Measurements from ENCODE around the gene DNAH5. TPM values are rescaled to one million over a fixed set of nuclear protein-coding genes. Genes with fewer than 3 reads are reported as not detected.

DNAH5 gene
- total RNA-seq, 4 donors from 2014 or later, result 1.3 to 3.4 (median 2.7) TPM

DNA sequence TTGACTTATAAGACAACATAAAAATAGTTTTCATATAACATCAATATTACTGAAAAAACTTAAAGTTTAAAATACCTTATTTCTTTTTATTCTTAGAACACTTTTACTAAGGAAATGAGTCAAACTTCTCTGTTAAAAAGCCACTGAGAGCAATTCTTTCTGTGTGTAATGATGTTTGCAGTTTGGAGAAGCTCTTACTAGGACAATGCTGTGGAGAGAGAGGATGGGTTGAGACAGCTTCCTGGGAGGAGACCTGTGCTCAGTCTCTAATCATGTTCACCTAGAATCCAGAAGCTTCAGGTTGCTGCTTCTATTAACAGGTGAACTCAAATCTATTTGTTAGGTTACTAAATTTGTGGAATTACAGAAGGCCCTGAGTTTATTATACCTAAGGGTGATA lies 198.5 kb downstream of the DNAH5 start:
- DNase-seq, result no peak
- intact Hi-C loops (cut with DNase I), result no loop called here
- no peak for TF ChIP-seq POLR2A (IDR thresholded peaks at IDR 0.05)
- TF ChIP-seq, protein P1, sequence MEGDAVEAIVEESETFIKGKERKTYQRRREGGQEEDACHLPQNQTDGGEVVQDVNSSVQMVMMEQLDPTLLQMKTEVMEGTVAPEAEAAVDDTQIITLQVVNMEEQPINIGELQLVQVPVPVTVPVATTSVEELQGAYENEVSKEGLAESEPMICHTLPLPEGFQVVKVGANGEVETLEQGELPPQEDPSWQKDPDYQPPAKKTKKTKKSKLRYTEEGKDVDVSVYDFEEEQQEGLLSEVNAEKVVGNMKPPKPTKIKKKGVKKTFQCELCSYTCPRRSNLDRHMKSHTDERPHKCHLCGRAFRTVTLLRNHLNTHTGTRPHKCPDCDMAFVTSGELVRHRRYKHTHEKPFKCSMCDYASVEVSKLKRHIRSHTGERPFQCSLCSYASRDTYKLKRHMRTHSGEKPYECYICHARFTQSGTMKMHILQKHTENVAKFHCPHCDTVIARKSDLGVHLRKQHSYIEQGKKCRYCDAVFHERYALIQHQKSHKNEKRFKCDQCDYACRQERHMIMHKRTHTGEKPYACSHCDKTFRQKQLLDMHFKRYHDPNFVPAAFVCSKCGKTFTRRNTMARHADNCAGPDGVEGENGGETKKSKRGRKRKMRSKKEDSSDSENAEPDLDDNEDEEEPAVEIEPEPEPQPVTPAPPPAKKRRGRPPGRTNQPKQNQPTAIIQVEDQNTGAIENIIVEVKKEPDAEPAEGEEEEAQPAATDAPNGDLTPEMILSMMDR (IDR thresholded peaks at IDR 0.05), result no peak

DNA sequence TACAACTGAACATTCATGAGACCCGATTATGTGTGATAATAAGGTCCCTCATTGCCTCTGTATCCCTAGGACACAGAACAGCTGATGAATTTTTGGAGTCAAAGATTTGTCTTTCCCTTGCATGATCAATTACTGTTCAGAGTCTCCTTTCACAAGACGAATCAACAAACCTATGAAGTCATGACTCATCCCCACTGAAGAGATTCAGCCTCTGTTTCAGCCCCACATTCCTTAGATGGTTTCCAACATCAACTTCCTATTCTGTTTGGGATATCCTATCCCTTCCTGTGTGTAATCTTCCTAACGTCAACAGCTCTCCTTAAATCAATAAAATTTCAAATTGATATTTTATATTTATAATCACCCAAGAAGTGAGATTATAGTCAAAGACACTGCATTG lies 199.0 kb downstream of the DNAH5 start:
- H3K9me3 ChIP-seq, result no peaks in the 10 kb centered on the region
- intact Hi-C loops (cut with DNase I), result no loop called here
- TF ChIP-seq, protein P1 (IDR thresholded peaks at IDR 0.05), result no peak
- 38 to 41% methylated on average over 3 of the region's 3 CpGs for WGBS, 2 donors
- H3K4me1 ChIP-seq, result no peaks in the 10 kb centered on the region
- no peaks in the 10 kb centered on the region for H3K27me3 ChIP-seq
- no peak for DNase-seq
- no peak overlapping the region for H3K27ac ChIP-seq
- H3K4me3 ChIP-seq (replicated peaks in 1 of 3), result no peak overlapping the region
- no peaks in the 10 kb centered on the region for H3K36me3 ChIP-seq

More for the DNA sequence above, 198.5 kb downstream of the DNAH5 start:
- Histone ChIP-seq H3K27me3 (no peaks in the 10 kb centered on the region), H3K4me3 (replicated peaks in 1 of 3) (no peak overlapping the region), H3K36me3 (no peaks in the 10 kb centered on the region), H3K27ac (no peak overlapping the region), H3K9me3 (no peaks in the 10 kb centered on the region), H3K4me1 (no peaks in the 10 kb centered on the region)

DNA sequence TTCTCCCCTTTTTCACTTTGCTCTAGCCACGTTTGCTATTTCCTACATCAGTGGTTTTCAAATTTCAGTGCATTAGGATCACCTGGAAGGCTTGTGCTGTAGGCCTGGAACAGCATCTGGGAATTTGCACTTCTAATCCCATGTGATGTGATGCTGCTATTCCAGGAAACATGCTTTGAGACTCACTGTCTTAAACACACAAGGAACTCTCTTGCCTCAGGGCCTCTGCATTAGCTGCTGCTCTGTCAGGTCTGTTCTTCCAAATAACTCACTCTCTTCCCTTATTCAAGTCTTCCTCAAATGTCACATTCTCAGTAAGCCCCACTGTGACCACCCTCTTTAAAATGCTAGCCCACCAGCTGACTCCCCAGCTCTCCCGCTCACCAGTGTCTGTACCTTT lies 204.0 kb downstream of the DNAH5 start:
- intact Hi-C loops (cut with DNase I), result no loop called here
- no peaks in the 10 kb centered on the region for H3K36me3 ChIP-seq
- TF ChIP-seq, protein P1 (IDR thresholded peaks at IDR 0.05), result no peak
- TF ChIP-seq POLR2A (IDR thresholded peaks at IDR 0.05), result no peak

DNA sequence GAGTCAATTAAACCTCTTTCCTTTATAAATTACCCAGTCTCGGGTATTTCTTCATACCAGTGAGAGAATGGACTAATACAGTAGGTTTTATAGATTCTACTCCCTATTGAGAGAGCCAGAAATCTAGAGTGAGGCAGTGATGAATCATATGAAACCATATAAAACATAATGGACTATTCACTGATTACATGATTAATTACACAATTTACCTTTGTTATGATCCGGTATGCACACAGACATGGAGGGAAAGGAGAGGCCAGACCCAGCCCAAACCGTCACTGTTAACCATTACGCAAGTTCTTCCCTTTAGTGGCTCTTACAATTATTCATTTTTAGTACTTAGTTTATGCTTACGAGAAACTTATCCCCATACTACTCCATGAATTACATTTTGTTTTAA lies 205.0 kb downstream of the DNAH5 start:
- H3K27ac ChIP-seq, result no peak overlapping the region
- H3K4me3 ChIP-seq (replicated peaks in 1 of 3), result no peak overlapping the region
- H3K9me3 ChIP-seq, result no peaks in the 10 kb centered on the region
- intact Hi-C loops (cut with DNase I), result no loop called here
- 88 to 91% methylated on average over 5 of the region's 5 CpGs for WGBS, 2 donors
- H3K27me3 ChIP-seq, result no peaks in the 10 kb centered on the region
- no peak for TF ChIP-seq POLR2A (IDR thresholded peaks at IDR 0.05)
- TF ChIP-seq, protein P1 (IDR thresholded peaks at IDR 0.05), result no peak
- no peak for DNase-seq
- H3K4me1 ChIP-seq, result no peaks in the 10 kb centered on the region
- no peaks in the 10 kb centered on the region for H3K36me3 ChIP-seq

More for the DNA sequence above, 204.0 kb downstream of the DNAH5 start:
- DNase-seq, result no peak
- Histone ChIP-seq H3K9me3 (no peaks in the 10 kb centered on the region), H3K27me3 (no peaks in the 10 kb centered on the region), H3K4me3 (replicated peaks in 1 of 3) (no peak overlapping the region), H3K27ac (no peak overlapping the region), H3K4me1 (no peaks in the 10 kb centered on the region)
- WGBS, 2 donors, result 60 to 66% methylated on average over 2 of the region's 2 CpGs

DNA sequence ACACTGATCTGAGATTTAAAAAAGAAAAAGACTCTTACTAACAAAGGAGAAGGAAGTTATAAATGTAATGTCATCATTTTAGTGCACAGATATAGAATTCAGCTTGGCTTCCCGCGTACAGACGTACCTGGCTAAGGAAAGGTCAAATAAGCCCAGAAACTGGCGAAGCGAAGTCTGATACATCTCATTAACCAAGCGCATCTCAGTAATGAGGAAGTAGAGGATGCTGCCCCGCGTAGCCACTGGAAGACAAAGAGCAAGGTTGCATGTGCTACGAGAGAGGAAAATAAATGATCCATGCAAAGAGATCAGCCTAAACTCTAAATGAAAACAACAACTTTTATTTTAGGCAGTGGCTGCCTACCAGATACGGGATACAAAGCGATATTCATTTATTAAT lies 208.8 kb downstream of the DNAH5 start:
- WGBS, 2 donors, result 90 to 92% methylated on average over 11 of the region's 11 CpGs
- intact Hi-C loops (cut with DNase I), result no loop called here

More for the DNA sequence above, 208.8 kb downstream of the DNAH5 start:
- DNase-seq, result no peak
- Histone ChIP-seq H3K4me1 (no peaks in the 10 kb centered on the region), H3K27ac (no peak overlapping the region), H3K27me3 (no peaks in the 10 kb centered on the region), H3K36me3 (no peaks in the 10 kb centered on the region), H3K4me3 (replicated peaks in 1 of 3) (no peak overlapping the region), H3K9me3 (no peaks in the 10 kb centered on the region)
- TF ChIP-seq, protein P1 (IDR thresholded peaks at IDR 0.05), result no peak
- TF ChIP-seq POLR2A (IDR thresholded peaks at IDR 0.05), result no peak
